Motor neuron (in vitro differentiated cells): ENCODE measurements around the gene SIRT3. TPM values are rescaled to one million over a fixed set of nuclear protein-coding genes. Genes with fewer than 3 reads are reported as not detected.

ENCODE experiments used
- ATAC-seq, 8 experiments: fragments of 200-7000 bp; cut with Tn5 transposase; replicated peaks in 6 of 8; 2 replicates each; pipeline ENCODE4 v1.8.0; 2021; ENCODE audit warnings: mild to moderate bottlenecking in 8 of 8, moderate library complexity in 8 of 8
- H3K27ac ChIP-seq, 2 donors: fragments of 250-450 bp; sonication (Bioruptor Pico); 2 replicates each; pipeline ENCODE4 v1.9.0; 2021; ENCODE audit warnings: antibody characterized with exemption in 2 of 2, mild to moderate bottlenecking in 2 of 2, moderate library complexity in 1 of 2
- H3K4me1 ChIP-seq, 2 donors: fragments of 250-450 bp; sonication (Bioruptor Pico); replicated peaks in 1 of 2; 2 replicates each; pipeline ENCODE4 v1.6.1; 2021; ENCODE audit warnings: antibody characterized with exemption in 2 of 2, mild to moderate bottlenecking in 2 of 2, moderate library complexity in 1 of 2
- H3K4me3 ChIP-seq, 5 donors: fragments of 250-450 bp; sonication (Bioruptor Pico); 2 replicates each; pipeline ENCODE4 v1.9.0; 2021; ENCODE audit warnings: antibody characterized with exemption in 5 of 5, mild to moderate bottlenecking in 5 of 5, moderate library complexity in 4 of 5
- WGBS, 10 experiments: fragments of 450-650 bp; shearing (Covaris generic); methylation state at CpG; one replicate each; pipeline ENCODE4 v1.0.0; 2022; 5-methylcytosine and 5-hydroxymethylcytosine counted together
- in situ Hi-C, 9 experiments: fragments of 400-800 bp; cut with MboI; loops; one replicate each; pipeline ENCODE4 v1.15.0; 2021; ENCODE audit warnings: low sequenced_read_pairs in 9 of 9, low pct_unique_long_range_greater_than_20kb in 2 of 9; ENCODE audit not compliant: unreplicated experiment in 9 of 9
- total RNA-seq, 8 experiments: library from RNA; unstranded; fragments of 300-600 nt; gene quantifications; 2 replicates each; pipeline versions ENCODE4 v1.2.3 to v1.2.4, GENCODE V29; 2022

Gene SIRT3
- total RNA-seq, 8 experiments from 2014 or later: 15.1 to 35.0 (median 16.6) TPM

DNA sequence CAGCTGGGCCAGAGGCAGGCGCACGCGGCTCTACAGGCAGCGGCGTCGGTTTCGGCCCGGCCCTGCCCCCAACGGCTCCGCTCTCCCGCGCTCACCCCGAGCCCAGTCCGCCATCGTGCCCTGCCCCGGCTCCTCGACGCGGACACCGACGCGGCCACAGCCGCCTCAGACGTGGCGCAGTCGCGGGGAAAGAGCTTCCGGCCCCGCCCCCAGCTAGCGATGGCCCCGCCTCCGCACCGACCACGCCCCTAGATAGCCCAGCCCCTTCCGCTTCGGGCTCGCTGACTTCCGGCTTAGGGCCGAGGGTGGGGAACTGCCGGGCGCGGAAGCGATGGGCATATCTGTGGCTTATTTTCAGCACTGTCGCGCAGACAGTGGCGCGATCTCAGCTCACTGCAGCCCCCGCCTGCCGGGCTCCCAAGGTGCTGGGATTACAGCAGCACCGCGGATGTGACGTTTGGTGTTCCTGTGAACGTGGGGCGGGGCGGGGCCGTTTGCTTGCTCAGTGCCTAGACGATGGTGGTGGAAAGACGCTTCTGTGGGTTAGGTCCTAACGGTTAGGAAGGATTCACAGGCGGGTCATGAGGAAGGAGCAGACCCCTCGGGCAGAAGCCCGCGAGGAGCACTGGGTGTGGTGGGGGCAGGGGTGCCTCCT, 28.8 kb downstream of the SIRT3 start, which contains the start of the genes BET1L and RIC8A:
Gene BET1L (minus strand): TSS at position 192 of the 655 bp plus-strand sequence. CDS start 78 bp downstream, at position 114.
Gene RIC8A (plus strand): TSS at position 501 of the 655 bp plus-strand sequence. CDS start 1,147 bp downstream, outside the sequence.
- H3K4me3 ChIP-seq: peak within 1 kb of the TSS; percentile 90 to 100 (median 93)
- peaks cover 17 to 19% of the 10 kb centered on the region in 2 donors for H3K4me1 ChIP-seq
- in situ Hi-C loops: no loop called here
- WGBS, 10 experiments: 0 to 3% (median 0%) methylated on average over 2 to 6 of the region's 63 CpGs; no CpG with 5 or more reads in 7 of the 10 experiments
- H3K27ac ChIP-seq: peak within 1 kb of the TSS; percentile 98 to 99
- ATAC-seq: peak; percentile 59 to 90 (median 83)

GRCh38 chr11:206526-207207, 29.5 kb downstream of the SIRT3 start:
- Histone ChIP-seq H3K4me3 (peak overlapping the region; percentile 90 to 100 (median 93)), H3K4me1 (peaks cover 17 to 19% of the 10 kb centered on the region in 2 donors), H3K27ac (peak overlapping the region; percentile 95 to 99)
- 0 to 40% (median 0%) methylated on average over 1 to 7 of the region's 39 CpGs; no CpG with 5 or more reads in 4 of the 10 experiments for WGBS, 10 experiments
- in situ Hi-C loops: no loop called here
- peak in 3 of 8 experiments; percentile 0 to 4 (median 0) for ATAC-seq

GRCh38 chr11:206002-206384, 30.1 kb downstream of the SIRT3 start:
- peak overlapping the region in 1 of 2 donors; percentile 99 for H3K27ac ChIP-seq

GRCh38 chr11:205221-206001, 30.7 kb downstream of the SIRT3 start:
- in situ Hi-C loops: no loop called here
- no peak for ATAC-seq
- WGBS, 10 experiments: 60 to 100% (median 98%) methylated on average over 1 to 8 of the region's 16 CpGs; no CpG with 5 or more reads in 2 of the 10 experiments
- Histone ChIP-seq H3K4me1 (peaks cover 16 to 18% of the 10 kb centered on the region in 2 donors), H3K4me3 (peak overlapping the region in 2 of 5 donors; percentile 91 to 95), H3K27ac (no peak overlapping the region)

More at GRCh38 chr11:206002-206384, 30.1 kb downstream of the SIRT3 start:
- WGBS, 10 experiments: 60 to 100% (median 88%) methylated on average over 1 to 7 of the region's 7 CpGs; no CpG with 5 or more reads in 3 of the 10 experiments
- Histone ChIP-seq H3K4me1 (peaks cover 17 to 19% of the 10 kb centered on the region in 2 donors), H3K4me3 (peak overlapping the region; percentile 90 to 100 (median 93))
- ATAC-seq: no peak
- in situ Hi-C loops: no loop called here

- no peak for ATAC-seq
- in situ Hi-C loops: no loop called here
Observed at GRCh38 chr11:204587-205109, 31.5 kb downstream of the SIRT3 start.

DNA sequence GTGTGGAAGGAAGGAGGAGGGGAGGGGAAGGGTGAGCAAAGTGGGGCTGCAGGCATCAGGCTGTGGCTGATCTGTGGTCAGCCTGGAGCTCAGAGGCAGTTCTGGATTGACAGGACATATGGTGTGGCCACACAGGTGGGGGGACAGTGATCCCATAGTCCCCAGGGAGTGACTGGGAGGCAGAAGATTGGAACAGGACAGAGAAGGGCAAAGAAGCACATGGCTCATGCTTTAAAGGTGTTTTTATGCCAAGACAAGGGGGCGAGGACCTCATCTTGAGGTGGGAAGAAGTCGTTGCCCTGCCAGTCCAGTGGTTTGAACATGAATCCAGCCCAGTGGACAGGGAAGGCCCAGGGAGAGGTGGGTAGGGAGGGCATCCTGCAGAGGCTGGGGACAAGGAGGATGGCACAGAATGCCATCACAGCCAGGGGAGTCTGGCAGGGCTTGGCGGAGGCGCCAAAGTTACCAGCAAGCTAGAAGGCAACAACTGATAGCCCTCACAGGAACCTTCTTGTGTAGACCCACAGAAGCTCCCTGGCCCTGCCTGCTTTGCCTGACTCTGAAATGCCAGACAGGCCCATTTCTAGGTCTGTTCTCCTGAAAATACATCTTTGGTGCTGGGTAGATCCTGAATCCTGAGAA, 32.1 kb downstream of the SIRT3 start:
- 85% methylated on average over 4 of the region's 4 CpGs; no CpG with 5 or more reads in 9 of the 10 experiments for WGBS, 10 experiments
- H3K4me1 ChIP-seq: peaks cover 6 to 7% of the 10 kb centered on the region in 2 donors
- no peak overlapping the region for H3K27ac ChIP-seq
- ATAC-seq: no peak
- in situ Hi-C loops: no loop called here
- H3K4me3 ChIP-seq: no peak overlapping the region

More at GRCh38 chr11:204587-205109, 31.5 kb downstream of the SIRT3 start:
- Histone ChIP-seq H3K4me1 (peaks cover 9 to 11% of the 10 kb centered on the region in 2 donors), H3K27ac (no peak overlapping the region), H3K4me3 (no peak overlapping the region)
- WGBS, 10 experiments: 94 to 100% (median 100%) methylated on average over 1 to 7 of the region's 12 CpGs; no CpG with 5 or more reads in 5 of the 10 experiments

DNA sequence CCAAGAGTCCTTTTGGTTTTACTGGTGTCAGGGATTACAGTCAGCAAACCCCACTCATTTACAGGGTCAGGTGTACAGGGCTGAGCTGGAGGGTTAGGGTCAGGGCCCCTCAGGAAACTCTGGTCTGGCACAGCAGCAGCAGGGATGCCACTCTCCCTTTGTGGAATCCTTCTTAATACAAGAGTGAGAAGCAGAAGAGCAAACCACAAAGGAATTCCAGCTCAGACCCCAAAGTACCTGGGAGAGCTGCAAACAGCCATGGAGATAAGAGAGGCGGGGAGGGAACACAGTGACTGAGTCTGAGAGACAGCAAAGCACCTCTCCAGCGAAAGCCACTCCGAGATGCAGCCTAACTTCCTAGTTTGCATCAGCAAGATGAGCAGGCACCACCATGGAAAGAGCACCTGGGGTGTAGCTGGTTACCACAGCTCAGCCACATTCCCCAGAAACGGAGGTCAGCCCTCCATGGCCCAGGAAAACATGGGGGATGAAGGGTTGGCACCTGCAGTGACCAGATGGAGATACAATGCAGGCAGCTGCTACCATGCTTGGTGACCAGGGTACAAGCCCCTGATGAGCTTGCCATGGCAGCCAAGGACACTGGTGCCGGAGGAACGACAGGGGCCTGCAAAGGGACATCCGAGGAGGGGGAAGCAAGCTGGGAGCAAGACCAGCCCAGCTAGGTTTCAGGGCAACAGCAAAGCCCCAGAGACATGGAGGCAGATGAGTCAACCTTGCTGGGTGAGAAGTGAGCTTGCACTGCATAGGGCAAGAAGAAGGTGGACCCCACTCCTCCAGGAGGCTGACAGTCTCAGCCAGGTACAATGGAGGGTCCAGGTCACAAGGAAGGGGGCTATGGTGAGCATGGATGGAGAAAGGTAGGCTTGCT, 32.8 kb downstream of the SIRT3 start:
- WGBS, 10 experiments: 74 to 95% (median 88%) methylated on average over 2 to 4 of the region's 7 CpGs; no CpG with 5 or more reads in 4 of the 10 experiments
- in situ Hi-C loops: no loop called here
- ATAC-seq: no peak
- peaks cover 6 to 7% of the 10 kb centered on the region in 2 donors for H3K4me1 ChIP-seq
- H3K4me3 ChIP-seq: no peak overlapping the region
- no peak overlapping the region for H3K27ac ChIP-seq

GRCh38 chr11:202490-202889, 33.7 kb downstream of the SIRT3 start:
- no peak overlapping the region for H3K4me3 ChIP-seq
- in situ Hi-C loops: no loop called here
- no peak overlapping the region for H3K27ac ChIP-seq
- ATAC-seq: no peak
- peaks cover 6 to 7% of the 10 kb centered on the region in 2 donors for H3K4me1 ChIP-seq
- 62 to 90% (median 84%) methylated on average over 5 to 8 of the region's 8 CpGs; no CpG with 5 or more reads in 7 of the 10 experiments for WGBS, 10 experiments

DNA sequence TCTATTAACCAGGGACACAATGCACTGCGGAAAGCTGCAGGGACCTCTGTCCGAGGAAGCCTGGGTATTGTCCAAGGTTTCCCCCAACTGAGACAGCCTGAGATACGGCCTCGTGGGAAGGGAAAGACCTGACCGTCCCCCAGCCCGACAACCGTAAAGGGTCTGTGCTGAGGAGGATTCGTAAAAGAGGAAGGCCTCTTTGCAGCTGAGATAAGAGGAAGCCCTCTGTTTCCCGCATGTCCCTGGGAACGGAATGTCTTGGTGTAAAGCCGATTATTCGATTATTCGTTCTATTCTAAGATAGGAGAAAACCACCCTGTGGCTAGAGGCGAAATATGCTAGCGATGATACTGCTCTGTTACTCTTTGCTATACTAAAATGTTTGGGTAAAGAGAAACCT, 34.2 kb downstream of the SIRT3 start:
- in situ Hi-C loops: no loop called here
- peaks cover 6 to 7% of the 10 kb centered on the region in 2 donors for H3K4me1 ChIP-seq
- peak in 3 of 8 experiments; percentile 9 to 25 (median 9) for ATAC-seq
- 46 to 92% (median 69%) methylated on average over 2 to 15 of the region's 15 CpGs; no CpG with 5 or more reads in 1 of the 10 experiments for WGBS, 10 experiments
- no peak overlapping the region for H3K4me3 ChIP-seq
- no peak overlapping the region for H3K27ac ChIP-seq

DNA sequence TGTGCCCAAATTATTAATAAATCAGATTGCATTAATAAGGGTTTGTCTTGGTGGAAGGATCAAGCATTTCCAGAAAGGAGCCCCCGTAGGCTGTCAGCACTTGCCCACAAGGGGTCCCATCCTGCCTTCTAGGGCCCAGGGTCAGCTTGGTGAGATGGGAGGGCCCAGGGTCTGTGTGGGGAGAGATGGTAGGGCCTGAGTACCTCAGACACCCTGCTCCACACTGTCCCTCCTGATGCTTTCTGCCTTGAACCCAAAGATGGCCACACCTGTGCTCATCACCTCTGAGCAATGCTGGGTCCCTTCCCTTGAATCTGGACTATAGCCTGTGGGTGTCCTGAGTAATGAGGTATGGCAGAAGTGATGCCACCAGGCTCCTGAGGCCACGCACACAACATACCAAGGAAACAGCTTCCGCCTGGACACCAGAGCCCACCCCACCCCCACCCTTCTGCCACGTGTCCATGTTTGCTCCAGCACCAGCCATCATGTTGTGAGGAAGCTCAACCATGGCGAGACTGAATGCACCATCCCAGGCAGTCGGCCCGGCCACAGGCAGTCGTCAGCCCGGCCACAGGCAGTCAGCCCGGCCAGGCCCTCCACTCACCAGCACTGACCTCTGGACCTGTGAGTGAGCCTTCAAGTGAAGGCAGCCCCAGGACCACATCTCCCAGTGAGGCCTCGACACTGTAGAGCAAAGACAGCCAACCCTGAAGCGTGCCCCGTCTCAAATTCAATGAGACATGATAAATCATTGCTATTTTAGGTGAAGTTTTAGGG, 35.7 kb downstream of the SIRT3 start:
- Histone ChIP-seq H3K4me1 (no peaks in the 10 kb centered on the region), H3K27ac (no peak overlapping the region), H3K4me3 (no peak overlapping the region)
- in situ Hi-C loops: no loop called here
- ATAC-seq: peak in 1 of 8 experiments; percentile 6
- 79 to 100% methylated on average over 1 to 2 of the region's 13 CpGs; no CpG with 5 or more reads in 8 of the 10 experiments for WGBS, 10 experiments

- no peaks in the 10 kb centered on the region for H3K4me1 ChIP-seq
- no peak overlapping the region for H3K4me3 ChIP-seq
- in situ Hi-C loops: no loop called here
- peak in 4 of 8 experiments; percentile 1 to 17 (median 4) for ATAC-seq
- WGBS, 10 experiments: 59 to 88% (median 84%) methylated on average over 3 to 8 of the region's 8 CpGs; no CpG with 5 or more reads in 6 of the 10 experiments
- no peak overlapping the region for H3K27ac ChIP-seq
Observed at GRCh38 chr11:199782-200181, 36.4 kb downstream of the SIRT3 start.
